Activated naive CD4-positive, alpha-beta T cell treated with anti-CD3 and anti-CD28 coated beads, Interleukin-2, amount 50 U/mL, for 16 hours (primary cell): Measurements from ENCODE around the gene PGAP6.

Source experiments
- DNase-seq: peaks from one replicate; pipeline ENCODE4 v3.0.0-alpha.2; 2020

Gene PGAP6

DNA sequence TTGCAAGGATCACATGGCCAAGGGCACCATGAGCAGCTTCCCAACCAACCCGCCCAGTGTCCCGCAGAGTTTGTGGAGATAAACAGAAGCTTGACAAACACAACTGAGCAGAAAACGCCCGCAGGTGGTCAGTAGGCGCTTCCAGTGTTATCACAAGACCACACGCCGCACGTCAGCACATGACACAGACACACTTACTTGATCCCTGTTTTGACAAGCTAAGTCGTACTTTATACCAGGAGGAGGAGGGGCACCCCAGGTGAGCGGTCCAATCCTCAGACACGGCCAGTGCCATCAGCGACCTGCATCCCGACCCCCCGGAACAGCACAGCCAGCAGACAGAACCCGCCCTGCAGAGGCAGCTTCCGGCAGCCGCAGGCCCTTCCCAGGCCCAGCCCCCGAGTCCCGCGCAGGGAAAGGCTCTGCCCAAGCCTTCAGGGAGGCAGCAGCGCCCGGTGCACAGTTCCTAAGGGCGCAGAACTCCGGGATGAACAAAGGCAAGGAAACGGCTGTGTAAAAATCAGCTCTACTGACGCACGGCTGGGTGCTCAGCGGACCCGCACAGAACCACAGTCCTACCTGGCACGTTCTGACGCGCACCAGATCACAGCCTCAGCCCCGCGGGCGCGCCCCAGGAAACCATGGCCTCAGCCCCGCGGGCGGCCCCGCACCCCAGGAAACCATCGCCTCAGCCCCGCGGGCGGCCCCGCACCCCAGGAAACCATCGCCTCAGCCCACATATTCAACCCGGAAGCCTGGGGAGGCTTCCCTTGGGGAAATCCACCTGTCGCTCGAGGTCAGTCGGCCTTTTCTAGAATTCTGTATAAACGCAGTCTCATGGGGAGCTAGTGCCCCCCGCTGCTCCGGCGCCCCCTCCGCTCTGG lies 57.1 kb downstream of the PGAP6 start:
- DNase-seq: peak; percentile 43

DNA sequence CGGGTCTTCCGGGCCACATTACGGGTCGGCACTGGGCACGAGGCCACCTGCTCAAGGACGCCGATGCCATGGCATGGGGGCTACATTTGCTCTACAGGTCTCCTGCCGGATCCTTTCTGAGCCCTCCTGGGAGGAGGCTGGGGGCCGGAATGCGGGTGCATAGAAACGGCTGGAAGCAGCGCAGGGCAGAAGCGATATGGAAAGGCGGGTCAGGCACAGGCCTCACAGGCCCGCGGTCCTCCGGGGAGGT lies 57.7 kb downstream of the PGAP6 start:
- DNase-seq: no peak

DNA sequence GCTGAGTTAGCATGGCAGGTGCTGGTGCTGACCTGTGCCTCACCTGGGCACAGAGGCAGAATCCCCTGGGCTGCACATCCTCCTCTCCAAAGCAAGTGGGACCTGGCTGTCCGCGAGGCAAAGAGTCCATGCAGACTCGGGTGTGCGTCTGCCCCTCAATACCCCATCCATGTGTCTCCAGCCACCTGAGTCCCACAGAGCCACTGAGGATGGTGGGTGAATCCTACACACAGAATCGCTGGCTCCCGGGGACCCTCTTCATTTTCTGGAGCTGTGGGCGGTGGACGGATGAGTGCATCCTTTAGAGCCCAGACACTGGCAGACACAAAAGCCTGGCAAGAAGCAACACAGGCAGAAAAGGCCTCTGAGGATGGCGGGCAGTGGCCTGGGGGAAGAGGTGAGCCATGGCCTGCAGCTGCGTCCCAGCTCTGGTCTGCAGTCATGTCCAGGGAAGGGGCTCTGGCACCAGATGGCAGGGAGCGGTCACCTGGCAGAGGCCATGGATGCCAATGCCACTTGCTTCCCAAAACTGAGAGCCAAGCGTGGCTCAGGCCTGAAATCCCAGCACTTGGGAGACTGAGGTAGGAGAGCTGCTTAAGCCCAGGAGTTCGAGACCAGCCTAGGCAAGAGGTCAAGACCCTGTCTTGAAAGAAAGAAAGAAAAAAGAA lies 59.2 kb downstream of the PGAP6 start:
- no peak for DNase-seq

DNA sequence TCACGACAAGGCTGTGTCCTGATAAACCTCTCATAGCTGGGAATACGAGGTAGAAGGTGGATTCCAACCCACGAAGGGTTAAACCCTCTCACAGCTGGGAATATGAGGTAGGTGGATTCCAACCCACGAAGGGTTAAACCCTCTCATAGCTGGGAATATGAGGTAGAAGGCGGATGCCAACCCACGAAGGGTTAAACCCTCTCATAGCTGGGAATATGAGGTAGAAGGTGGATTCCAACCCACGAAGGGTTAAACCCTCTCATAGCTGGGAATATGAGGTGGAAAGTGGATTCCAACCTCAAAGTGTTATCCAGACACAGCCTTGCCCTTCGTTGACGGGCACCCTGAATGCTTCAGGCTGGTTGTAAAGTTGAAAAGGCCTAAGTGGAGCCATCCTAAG lies 60.2 kb downstream of the PGAP6 start:
- no peak for DNase-seq
